HG03280 (cell line): Measurements from ENCODE around the gene FAM149B1.

Experiments used
- ATAC-seq: cut with Tn5 transposase; IDR thresholded peaks from one replicate; pipeline ENCODE4 v1.9.1; 2021; ENCODE audit warnings: mild to moderate bottlenecking, moderate library complexity; ENCODE audit not compliant: unreplicated experiment

The FAM149B1 gene

GRCh38 chr10:73172867-73173266, 4.9 kb downstream of the FAM149B1 start:
- no peak for ATAC-seq

- no peak for ATAC-seq
These were observed 6.4 kb downstream of the FAM149B1 start for GRCh38 chr10:73174148-73174925.

- ATAC-seq, result no peak
These were observed 14.6 kb downstream of the FAM149B1 start for GRCh38 chr10:73182568-73182967.

GRCh38 chr10:73183667-73184281, 15.9 kb downstream of the FAM149B1 start:
- no peak for ATAC-seq

- ATAC-seq, result no peak
These were observed 18.3 kb downstream of the FAM149B1 start for GRCh38 chr10:73186266-73186665.

GRCh38 chr10:73190188-73190587, 22.3 kb downstream of the FAM149B1 start:
- ATAC-seq, result no peak

- ATAC-seq, result no peak
These were observed 37.2 kb downstream of the FAM149B1 start for GRCh38 chr10:73205081-73205480.

GRCh38 chr10:73205890-73206289, 38.0 kb downstream of the FAM149B1 start:
- no peak for ATAC-seq

- no peak for ATAC-seq
These were observed 38.5 kb downstream of the FAM149B1 start for GRCh38 chr10:73206385-73206784.

GRCh38 chr10:73207883-73208282, 40.0 kb downstream of the FAM149B1 start:
- no peak for ATAC-seq

GRCh38 chr10:73209705-73210104, 41.8 kb downstream of the FAM149B1 start:
- no peak for ATAC-seq

- no peak for ATAC-seq
These were observed 42.6 kb downstream of the FAM149B1 start for GRCh38 chr10:73210395-73211105.

GRCh38 chr10:73211106-73211811, 43.3 kb downstream of the FAM149B1 start:
- no peak for ATAC-seq

GRCh38 chr10:73215749-73216148, 47.8 kb downstream of the FAM149B1 start:
- ATAC-seq, result no peak

- no peak for ATAC-seq
These were observed 49.7 kb downstream of the FAM149B1 start for GRCh38 chr10:73217628-73218027.

GRCh38 chr10:73218431-73219191, 50.7 kb downstream of the FAM149B1 start:
- ATAC-seq, result no peak

GRCh38 chr10:73219384-73219783, 51.5 kb downstream of the FAM149B1 start:
- ATAC-seq, result no peak

GRCh38 chr10:73220989-73221388, 53.1 kb downstream of the FAM149B1 start:
- ATAC-seq, result no peak

GRCh38 chr10:73225518-73225917, 57.6 kb downstream of the FAM149B1 start:
- ATAC-seq, result no peak

GRCh38 chr10:73226663-73227062, 58.7 kb downstream of the FAM149B1 start:
- no peak for ATAC-seq

- ATAC-seq, result no peak
These were observed 60.3 kb downstream of the FAM149B1 start for GRCh38 chr10:73228247-73228646.
